ENCODE data around the gene IGF2R. TPM values are rescaled to one million over a fixed set of nuclear protein-coding genes. Genes with fewer than 3 reads are reported as not detected.

IGF2R gene, protein sequence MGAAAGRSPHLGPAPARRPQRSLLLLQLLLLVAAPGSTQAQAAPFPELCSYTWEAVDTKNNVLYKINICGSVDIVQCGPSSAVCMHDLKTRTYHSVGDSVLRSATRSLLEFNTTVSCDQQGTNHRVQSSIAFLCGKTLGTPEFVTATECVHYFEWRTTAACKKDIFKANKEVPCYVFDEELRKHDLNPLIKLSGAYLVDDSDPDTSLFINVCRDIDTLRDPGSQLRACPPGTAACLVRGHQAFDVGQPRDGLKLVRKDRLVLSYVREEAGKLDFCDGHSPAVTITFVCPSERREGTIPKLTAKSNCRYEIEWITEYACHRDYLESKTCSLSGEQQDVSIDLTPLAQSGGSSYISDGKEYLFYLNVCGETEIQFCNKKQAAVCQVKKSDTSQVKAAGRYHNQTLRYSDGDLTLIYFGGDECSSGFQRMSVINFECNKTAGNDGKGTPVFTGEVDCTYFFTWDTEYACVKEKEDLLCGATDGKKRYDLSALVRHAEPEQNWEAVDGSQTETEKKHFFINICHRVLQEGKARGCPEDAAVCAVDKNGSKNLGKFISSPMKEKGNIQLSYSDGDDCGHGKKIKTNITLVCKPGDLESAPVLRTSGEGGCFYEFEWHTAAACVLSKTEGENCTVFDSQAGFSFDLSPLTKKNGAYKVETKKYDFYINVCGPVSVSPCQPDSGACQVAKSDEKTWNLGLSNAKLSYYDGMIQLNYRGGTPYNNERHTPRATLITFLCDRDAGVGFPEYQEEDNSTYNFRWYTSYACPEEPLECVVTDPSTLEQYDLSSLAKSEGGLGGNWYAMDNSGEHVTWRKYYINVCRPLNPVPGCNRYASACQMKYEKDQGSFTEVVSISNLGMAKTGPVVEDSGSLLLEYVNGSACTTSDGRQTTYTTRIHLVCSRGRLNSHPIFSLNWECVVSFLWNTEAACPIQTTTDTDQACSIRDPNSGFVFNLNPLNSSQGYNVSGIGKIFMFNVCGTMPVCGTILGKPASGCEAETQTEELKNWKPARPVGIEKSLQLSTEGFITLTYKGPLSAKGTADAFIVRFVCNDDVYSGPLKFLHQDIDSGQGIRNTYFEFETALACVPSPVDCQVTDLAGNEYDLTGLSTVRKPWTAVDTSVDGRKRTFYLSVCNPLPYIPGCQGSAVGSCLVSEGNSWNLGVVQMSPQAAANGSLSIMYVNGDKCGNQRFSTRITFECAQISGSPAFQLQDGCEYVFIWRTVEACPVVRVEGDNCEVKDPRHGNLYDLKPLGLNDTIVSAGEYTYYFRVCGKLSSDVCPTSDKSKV (N-terminal part only)
- 25.3 to 40.9 TPM (median 39.7 TPM) in 3 replicates for polyA plus RNA-seq
- 101 TPM for polyA plus RNA-seq (2011; ENCODE audit: low read depth)
- polyA plus RNA-seq (2011; cell fraction: cytosol; rRNA removed), result 14.2 and 14.8 TPM in 2 replicates
- polyA plus RNA-seq (2011; cell fraction: nucleus; rRNA removed), result 184 and 194 TPM in 2 replicates
- polyA plus RNA-seq (2012; ENCODE audit: low replicate concordance), result 48.6 and 61.8 TPM in 2 replicates
- 105 to 258 TPM (median 147 TPM) in 3 replicates for polyA minus RNA-seq
- 54.7 TPM for polyA minus RNA-seq (2011; cell fraction: cytosol; rRNA and poly(A)+ RNA removed)
- polyA minus RNA-seq (2011; cell fraction: nucleus; rRNA and poly(A)+ RNA removed), result 547 and 879 TPM in 2 replicates

GRCh38 chr6:159968295-159969203 lies at the start of gene IGF2R:
TSS of gene IGF2R (plus strand) at chr6:159969082. CDS start at chr6:159969247, 165 bp downstream.
- Histone ChIP-seq H3K4me1 (ENCODE audit: control insufficient read depth, extremely low read depth, insufficient read depth, low read length) (peaks cover 39% of the 10 kb centered on the region), H3K4me3 (ENCODE audit: control insufficient read depth in 2 of 3, extremely low read depth in 1 of 3, insufficient read depth in 2 of 3, low read depth in 1 of 3, low read length in 3 of 3) (peak within 1 kb of the TSS; percentile 73 to 81 (median 77)), H3K9me1 (ENCODE audit: control insufficient read depth, extremely low read depth, insufficient read depth, low read length) (no peaks in the 10 kb centered on the region), H3K27me3 (ENCODE audit: control insufficient read depth, extremely low read depth, insufficient read depth, low read length) (no peaks in the 10 kb centered on the region), H3K4me2 (ENCODE audit: control insufficient read depth, extremely low read depth, insufficient read depth, low read depth, low read length) (peak within 1 kb of the TSS; percentile 94), H3K79me2 (ENCODE audit: control insufficient read depth, insufficient read depth, low read length) (peaks cover 42% of the 10 kb centered on the region), H3K9me3 (ENCODE audit: control insufficient read depth, low read depth, low read length) (no peaks in the 10 kb centered on the region), H4K20me1 (ENCODE audit: control insufficient read depth, extremely low read depth, insufficient read depth, low read length) (peaks cover 1% of the 10 kb centered on the region), H2AFZ (ENCODE audit: control insufficient read depth, low read length) (peak within 1 kb of the TSS; percentile 34), H3K9ac (ENCODE audit: control insufficient read depth, extremely low read depth, insufficient read depth, low read length) (peak within 1 kb of the TSS; percentile 92), H3K36me3 (ENCODE audit: control insufficient read depth in 2 of 2, extremely low read depth in 1 of 2, insufficient read depth in 2 of 2, low read length in 2 of 2) (no peaks in the 10 kb centered on the region), H3K27ac (ENCODE audit: control insufficient read depth, insufficient read depth, low read length) (peak within 1 kb of the TSS; percentile 97)
- FAIRE-seq (no peak), DNase-seq (ENCODE audit: low read depth, low spot score) (no peak)
- dilution Hi-C loops (cut with MboI; ENCODE audit: extremely low pct_ligation_motif_present, low sequenced_read_pairs), result no loop called here
- peak in 1 of 3 experiments; percentile 12 for TF ChIP-seq CTCF (optimal IDR thresholded peaks at IDR 0.05 in 1 of 3, IDR thresholded peaks at IDR 0.05 in 1 of 3, conservative IDR thresholded peaks at IDR 0.05 in 1 of 3; ENCODE audit: extremely low read depth in 1 of 3, insufficient read depth in 2 of 3, low read length in 3 of 3)
- TF ChIP-seq EZH2 (IDR thresholded peaks at IDR 0.05; ENCODE audit: low read length), result no peak

Measured in keratinocyte (primary cell).